22Rv1 (cell line): ENCODE data around the gene TEX22.

Experiments
- ZFX ChIP-seq: fragments of 450-650 bp; IDR thresholded peaks from 2 replicates; pipeline ENCODE4 v1.6.1; 2017; ENCODE audit warnings: antibody characterized with exemption, borderline replicate concordance
- TF ChIP-seq, protein P1 (sequence below): fragments of 450-650 bp; IDR thresholded peaks from 2 replicates; pipeline ENCODE4 v1.5.1; 2017; ENCODE audit warnings: mild to moderate bottlenecking

DNA sequence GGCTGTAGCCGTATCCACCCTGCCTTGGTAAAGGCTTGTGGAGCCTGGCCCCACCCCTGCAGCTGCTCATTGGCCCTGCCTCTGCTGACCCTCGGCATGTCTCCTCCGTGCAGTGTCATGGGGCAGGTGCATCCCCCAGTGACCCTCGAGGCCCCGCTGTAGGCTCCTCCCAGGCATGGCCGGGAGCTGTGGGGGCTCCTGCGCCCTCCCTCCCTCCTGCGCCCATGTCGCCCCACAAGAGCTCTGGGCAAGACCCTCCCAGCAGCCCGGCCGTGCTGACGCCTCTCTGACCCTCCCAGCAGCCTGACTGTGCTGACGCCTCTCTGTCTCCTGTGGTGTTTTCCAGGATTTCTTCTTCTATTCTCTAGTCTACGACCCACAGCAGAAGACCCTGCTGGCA, 55.5 kb downstream of the TEX22 start:
- TF ChIP-seq, protein P1, sequence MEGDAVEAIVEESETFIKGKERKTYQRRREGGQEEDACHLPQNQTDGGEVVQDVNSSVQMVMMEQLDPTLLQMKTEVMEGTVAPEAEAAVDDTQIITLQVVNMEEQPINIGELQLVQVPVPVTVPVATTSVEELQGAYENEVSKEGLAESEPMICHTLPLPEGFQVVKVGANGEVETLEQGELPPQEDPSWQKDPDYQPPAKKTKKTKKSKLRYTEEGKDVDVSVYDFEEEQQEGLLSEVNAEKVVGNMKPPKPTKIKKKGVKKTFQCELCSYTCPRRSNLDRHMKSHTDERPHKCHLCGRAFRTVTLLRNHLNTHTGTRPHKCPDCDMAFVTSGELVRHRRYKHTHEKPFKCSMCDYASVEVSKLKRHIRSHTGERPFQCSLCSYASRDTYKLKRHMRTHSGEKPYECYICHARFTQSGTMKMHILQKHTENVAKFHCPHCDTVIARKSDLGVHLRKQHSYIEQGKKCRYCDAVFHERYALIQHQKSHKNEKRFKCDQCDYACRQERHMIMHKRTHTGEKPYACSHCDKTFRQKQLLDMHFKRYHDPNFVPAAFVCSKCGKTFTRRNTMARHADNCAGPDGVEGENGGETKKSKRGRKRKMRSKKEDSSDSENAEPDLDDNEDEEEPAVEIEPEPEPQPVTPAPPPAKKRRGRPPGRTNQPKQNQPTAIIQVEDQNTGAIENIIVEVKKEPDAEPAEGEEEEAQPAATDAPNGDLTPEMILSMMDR, result no peak
- no peak for TF ChIP-seq ZFX
